Measurements from ENCODE around the gene HOMER2. TPM values are rescaled to one million over a fixed set of nuclear protein-coding genes. Genes with fewer than 3 reads are reported as not detected.
"Not testable (repeated sequence)": the region's sequence is repeated elsewhere in the genome, so short reads cannot be mapped to it uniquely, and the experiment has no call there.

The HOMER2 gene
- total RNA-seq, 4 donors from 2014 or later = 0.40 to 25.1 (median 6.1) TPM

GRCh38 chr15:82828075-82828474 is 124.4 kb downstream of the HOMER2 start:
- Histone ChIP-seq H3K36me3 (peaks cover 0 to 93% (median 41%) of the 10 kb centered on the region in 4 donors), H3K27ac (no peak overlapping the region), H3K27me3 (no peaks in the 10 kb centered on the region), H3K4me1 (no peaks in the 10 kb centered on the region), H3K9me3 (no peaks in the 10 kb centered on the region), H3K4me3 (no peak overlapping the region)
- WGBS, 2 donors (ENCODE audit: low coverage in 1 of 2) = 89% methylated on average over 1 of the region's 1 CpG; no CpG with 5 or more reads in 1 of the 2 donors
- in situ Hi-C loops (cut with MboI; ENCODE audit: low pct_ligation_motif_present in 1 of 4, low pct_unique_long_range_greater_than_20kb in 1 of 4, low sequenced_read_pairs in 3 of 4) (loop anchor here in 1 of 4 donors (25.0 kb wide), 1 partner anchor 184 kb away; the partner anchor contains the start of gene C15orf40), intact Hi-C loops (cut with DNase I; ENCODE audit: low total_unique reads) (no loop called here)
- DNase-seq = no peak
- TF ChIP-seq CTCF (IDR thresholded peaks at IDR 0.05) (no peak), POLR2AphosphoS5 (IDR thresholded peaks at IDR 0.05) (no peak), POLR2A (IDR thresholded peaks at IDR 0.05) (no peak), EP300 (IDR thresholded peaks at IDR 0.05; ENCODE audit: low read depth) (no peak)

GRCh38 chr15:82823049-82823448 is 129.5 kb downstream of the HOMER2 start:
- no peak for DNase-seq
- no peaks in the 10 kb centered on the region for H3K9me3 ChIP-seq
- H3K4me1 ChIP-seq = no peaks in the 10 kb centered on the region
- H3K27ac ChIP-seq = no peak overlapping the region
- 87 to 94% methylated on average over 5 of the region's 5 CpGs for WGBS, 2 donors (ENCODE audit: low coverage in 1 of 2)
- H3K4me3 ChIP-seq = no peak overlapping the region
- peaks cover 0 to 81% (median 41%) of the 10 kb centered on the region in 4 donors for H3K36me3 ChIP-seq
- no peak for TF ChIP-seq EP300 (IDR thresholded peaks at IDR 0.05; ENCODE audit: low read depth)
- no peak for TF ChIP-seq POLR2AphosphoS5 (IDR thresholded peaks at IDR 0.05)
- TF ChIP-seq POLR2A (IDR thresholded peaks at IDR 0.05) = no peak
- no peak for TF ChIP-seq CTCF (IDR thresholded peaks at IDR 0.05)
- no peaks in the 10 kb centered on the region for H3K27me3 ChIP-seq
- intact Hi-C loops (cut with DNase I; ENCODE audit: low total_unique reads) = no loop called here
- in situ Hi-C loops (cut with MboI; ENCODE audit: low pct_ligation_motif_present in 1 of 4, low pct_unique_long_range_greater_than_20kb in 1 of 4, low sequenced_read_pairs in 3 of 4) = no loop called here

GRCh38 chr15:82821851-82822250 is 130.7 kb downstream of the HOMER2 start:
- H3K27ac ChIP-seq; H3K4me1 ChIP-seq; H3K27me3 ChIP-seq; DNase-seq; H3K9me3 ChIP-seq; in situ Hi-C loops (cut with MboI; ENCODE audit: low pct_ligation_motif_present in 1 of 4, low pct_unique_long_range_greater_than_20kb in 1 of 4, low sequenced_read_pairs in 3 of 4); intact Hi-C loops (cut with DNase I; ENCODE audit: low total_unique reads); H3K4me3 ChIP-seq: not testable (repeated sequence)
- peaks cover 0 to 81% (median 40%) of the 10 kb centered on the region in 4 donors for H3K36me3 ChIP-seq

GRCh38 chr15:82821396-82821795 is 131.1 kb downstream of the HOMER2 start:
- H3K4me3 ChIP-seq; H3K9me3 ChIP-seq; DNase-seq; H3K27me3 ChIP-seq; H3K27ac ChIP-seq; in situ Hi-C loops (cut with MboI; ENCODE audit: low pct_ligation_motif_present in 1 of 4, low pct_unique_long_range_greater_than_20kb in 1 of 4, low sequenced_read_pairs in 3 of 4); H3K4me1 ChIP-seq; intact Hi-C loops (cut with DNase I; ENCODE audit: low total_unique reads): not testable (repeated sequence)
- WGBS, 2 donors (ENCODE audit: low coverage in 1 of 2) = 76 to 84% methylated on average over 3 of the region's 3 CpGs
- peaks cover 0 to 81% (median 40%) of the 10 kb centered on the region in 4 donors for H3K36me3 ChIP-seq

- H3K27ac ChIP-seq = no peak overlapping the region
- in situ Hi-C loops (cut with MboI; ENCODE audit: low pct_ligation_motif_present in 1 of 4, low pct_unique_long_range_greater_than_20kb in 1 of 4, low sequenced_read_pairs in 3 of 4) = no loop called here
- no peaks in the 10 kb centered on the region for H3K9me3 ChIP-seq
Observed at GRCh38 chr15:82820128-82820527, 132.4 kb downstream of the HOMER2 start.

More at GRCh38 chr15:82820128-82820527, 132.4 kb downstream of the HOMER2 start:
- no peak for TF ChIP-seq EP300 (IDR thresholded peaks at IDR 0.05; ENCODE audit: low read depth)
- TF ChIP-seq POLR2AphosphoS5 (IDR thresholded peaks at IDR 0.05) = no peak
- no peak for TF ChIP-seq POLR2A (IDR thresholded peaks at IDR 0.05)
- TF ChIP-seq CTCF (IDR thresholded peaks at IDR 0.05) = no peak
- no peaks in the 10 kb centered on the region for H3K4me1 ChIP-seq
- intact Hi-C loops (cut with DNase I; ENCODE audit: low total_unique reads) = no loop called here
- no peak for DNase-seq
- no peaks in the 10 kb centered on the region for H3K27me3 ChIP-seq
- H3K4me3 ChIP-seq = no peak overlapping the region
- H3K36me3 ChIP-seq = peaks cover 0 to 82% (median 35%) of the 10 kb centered on the region in 4 donors
